Measurements from ENCODE around the gene PDK3. TPM values are rescaled to one million over a fixed set of nuclear protein-coding genes. Genes with fewer than 3 reads are reported as not detected.

The PDK3 gene
- total RNA-seq (ENCODE audit: low replicate concordance): 2.3 and 3.2 TPM in 2 replicates

DNA sequence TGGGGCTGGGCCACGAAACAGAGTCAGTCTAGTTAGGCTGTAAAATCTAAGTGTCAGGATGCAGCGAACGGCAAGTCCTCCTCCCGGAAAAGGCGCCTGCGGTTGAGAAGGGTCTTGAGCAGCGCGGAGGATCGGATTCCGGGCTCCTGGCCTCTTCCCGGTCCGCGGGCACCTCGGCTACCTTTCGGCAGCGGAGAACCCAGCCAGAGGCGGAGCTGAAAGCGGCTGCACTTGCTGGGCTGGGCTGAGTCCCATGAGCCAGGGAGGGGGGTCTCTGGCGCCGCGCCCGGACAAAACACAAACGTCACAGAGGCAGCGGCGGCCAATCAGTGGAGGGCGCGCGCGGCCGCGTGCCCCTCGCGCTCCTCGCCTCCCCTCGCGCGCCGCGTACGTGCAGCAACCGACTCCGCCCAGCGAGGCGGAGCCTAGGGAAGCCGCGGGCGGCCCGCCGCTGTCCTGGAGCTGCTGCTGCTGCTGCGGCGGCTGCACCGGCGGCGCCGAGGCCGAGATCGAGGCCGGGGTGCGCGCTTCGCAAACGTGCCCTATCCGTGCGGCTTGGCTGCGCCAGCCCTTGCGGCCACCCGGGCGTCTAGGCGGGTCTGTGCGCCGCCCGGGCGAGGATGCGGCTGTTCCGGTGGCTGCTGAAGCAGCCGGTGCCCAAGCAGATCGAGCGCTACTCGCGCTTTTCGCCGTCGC is at the start of gene PDK3:
TSS of gene PDK3 (plus strand) at position 451 of the 696 bp plus-strand sequence. CDS start at position 621, 170 bp downstream.

Other genes with a start within 250 kb of the PDK3 start
- not detected in 2 replicates for gene SUPT20HL2, start 151.2 kb upstream of the PDK3 start, total RNA-seq (ENCODE audit: low replicate concordance)
- under 0.01 TPM in 1 of 2 replicates, not detected in the other for gene SUPT20HL1, start 104.6 kb upstream of the PDK3 start, total RNA-seq (ENCODE audit: low replicate concordance)
- gene PCYT1B, start 182.1 kb downstream of the PDK3 start, total RNA-seq (ENCODE audit: low replicate concordance): under 0.01 and 0.23 TPM in 2 replicates
- 6.8 and 8.5 TPM in 2 replicates for gene POLA1, start 228.6 kb downstream of the PDK3 start, total RNA-seq (ENCODE audit: low replicate concordance)

Measured in smooth muscle cell of the coronary artery (primary cell).